GM12865 (cell line): ENCODE measurements around the gene TRIP6.

ENCODE experiments used
- DNase-seq: peaks from one replicate; pipeline ENCODE4 v3.0.0; 2010; ENCODE audit warnings: low read depth
- H3K4me3 ChIP-seq: 2 replicates; pipeline ENCODE4 v1.5.1; 2011; ENCODE audit warnings: mild to moderate bottlenecking, low read depth, low read length, control low read depth
- TF ChIP-seq, protein P1 (sequence below): IDR thresholded peaks from 2 replicates; pipeline ENCODE4 v1.5.1; 2011; ENCODE audit warnings: low read length, control low read depth, low read depth, inconsistent platforms; ENCODE audit not compliant: insufficient read depth; ENCODE audit errors: missing control alignments

Gene TRIP6

DNA sequence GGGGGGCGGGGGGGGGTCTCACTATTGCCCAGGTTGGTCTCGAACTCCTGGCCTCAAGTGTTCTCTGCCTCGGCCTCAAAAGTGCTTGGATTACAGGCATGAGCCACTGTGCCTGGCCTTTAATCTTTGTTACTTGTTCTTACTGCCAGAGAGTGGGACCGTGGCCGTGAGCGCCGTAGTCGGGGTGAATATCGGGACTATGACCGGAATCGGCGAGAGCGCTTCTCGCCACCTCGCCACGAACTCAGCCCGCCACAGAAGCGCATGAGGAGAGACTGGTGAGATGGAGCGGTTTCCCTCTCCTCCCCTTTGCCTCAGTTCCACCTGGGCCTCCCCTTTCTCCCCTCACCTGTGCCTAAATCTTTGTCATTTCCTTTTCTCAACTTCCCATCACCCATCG lies 13.9 kb downstream of the TRIP6 start:
- H3K4me3 ChIP-seq: no peak overlapping the region
- TF ChIP-seq, protein P1, sequence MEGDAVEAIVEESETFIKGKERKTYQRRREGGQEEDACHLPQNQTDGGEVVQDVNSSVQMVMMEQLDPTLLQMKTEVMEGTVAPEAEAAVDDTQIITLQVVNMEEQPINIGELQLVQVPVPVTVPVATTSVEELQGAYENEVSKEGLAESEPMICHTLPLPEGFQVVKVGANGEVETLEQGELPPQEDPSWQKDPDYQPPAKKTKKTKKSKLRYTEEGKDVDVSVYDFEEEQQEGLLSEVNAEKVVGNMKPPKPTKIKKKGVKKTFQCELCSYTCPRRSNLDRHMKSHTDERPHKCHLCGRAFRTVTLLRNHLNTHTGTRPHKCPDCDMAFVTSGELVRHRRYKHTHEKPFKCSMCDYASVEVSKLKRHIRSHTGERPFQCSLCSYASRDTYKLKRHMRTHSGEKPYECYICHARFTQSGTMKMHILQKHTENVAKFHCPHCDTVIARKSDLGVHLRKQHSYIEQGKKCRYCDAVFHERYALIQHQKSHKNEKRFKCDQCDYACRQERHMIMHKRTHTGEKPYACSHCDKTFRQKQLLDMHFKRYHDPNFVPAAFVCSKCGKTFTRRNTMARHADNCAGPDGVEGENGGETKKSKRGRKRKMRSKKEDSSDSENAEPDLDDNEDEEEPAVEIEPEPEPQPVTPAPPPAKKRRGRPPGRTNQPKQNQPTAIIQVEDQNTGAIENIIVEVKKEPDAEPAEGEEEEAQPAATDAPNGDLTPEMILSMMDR: no peak
- no peak for DNase-seq

DNA sequence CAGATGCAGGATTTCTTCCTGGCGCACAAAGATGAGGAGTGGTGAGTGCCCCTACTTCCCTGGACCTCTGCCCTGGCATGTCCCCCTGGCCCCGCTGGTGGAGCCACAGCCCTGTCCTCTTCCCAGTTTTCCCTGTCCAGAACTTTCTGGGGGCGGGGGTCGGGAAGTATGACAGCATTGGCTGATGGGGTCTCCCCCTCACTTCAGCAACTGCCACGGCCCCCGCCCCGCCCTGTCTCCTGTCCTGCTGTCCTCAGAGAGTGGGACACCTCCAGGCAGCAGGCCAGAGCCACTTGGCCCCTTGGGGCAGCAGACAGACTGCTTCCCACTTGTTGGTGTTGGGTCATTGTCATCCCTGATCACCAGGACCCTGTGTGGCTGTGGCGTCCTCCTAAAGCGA lies 15.0 kb downstream of the TRIP6 start:
- no peak overlapping the region for H3K4me3 ChIP-seq
- TF ChIP-seq, protein P1: no peak
- DNase-seq: no peak

DNA sequence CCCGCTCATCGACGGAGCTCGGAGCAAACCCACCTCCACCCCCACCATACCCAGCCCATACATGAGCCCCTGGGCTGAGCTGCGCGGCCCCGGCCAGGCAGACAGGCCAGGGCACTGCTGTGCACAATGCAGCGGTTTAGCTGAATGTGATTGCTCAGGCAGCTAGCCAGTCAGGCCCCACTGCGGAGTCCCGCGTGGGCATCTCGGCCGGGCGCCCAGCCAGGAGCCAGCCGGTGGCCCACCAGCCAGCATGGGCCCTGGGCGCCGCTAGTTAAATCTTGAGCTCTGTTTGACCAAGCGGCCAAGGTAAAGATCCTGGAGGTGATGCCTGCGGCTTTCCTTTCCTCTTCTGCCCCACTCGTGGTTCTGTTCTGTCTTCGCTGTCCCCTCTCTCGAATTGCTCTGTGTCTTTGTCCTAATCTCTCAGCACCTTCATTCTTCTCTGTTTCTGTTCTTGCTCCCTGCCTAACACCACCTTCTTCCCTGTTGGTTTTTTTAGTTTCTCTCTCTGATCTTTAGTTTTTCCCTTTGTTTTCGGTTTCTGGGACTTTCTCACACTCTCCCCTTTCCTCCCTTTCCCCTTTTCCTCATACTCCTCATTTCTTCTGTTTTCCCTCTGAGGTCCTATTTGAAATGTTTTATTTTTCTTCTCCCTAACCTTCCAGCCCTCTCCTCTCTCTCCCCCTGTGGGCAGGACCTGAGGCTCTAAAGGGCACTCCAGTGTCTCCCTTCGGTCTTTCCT lies 15.8 kb downstream of the TRIP6 start:
- TF ChIP-seq, protein P1: no peak
- H3K4me3 ChIP-seq: no peak overlapping the region
- no peak for DNase-seq

DNA sequence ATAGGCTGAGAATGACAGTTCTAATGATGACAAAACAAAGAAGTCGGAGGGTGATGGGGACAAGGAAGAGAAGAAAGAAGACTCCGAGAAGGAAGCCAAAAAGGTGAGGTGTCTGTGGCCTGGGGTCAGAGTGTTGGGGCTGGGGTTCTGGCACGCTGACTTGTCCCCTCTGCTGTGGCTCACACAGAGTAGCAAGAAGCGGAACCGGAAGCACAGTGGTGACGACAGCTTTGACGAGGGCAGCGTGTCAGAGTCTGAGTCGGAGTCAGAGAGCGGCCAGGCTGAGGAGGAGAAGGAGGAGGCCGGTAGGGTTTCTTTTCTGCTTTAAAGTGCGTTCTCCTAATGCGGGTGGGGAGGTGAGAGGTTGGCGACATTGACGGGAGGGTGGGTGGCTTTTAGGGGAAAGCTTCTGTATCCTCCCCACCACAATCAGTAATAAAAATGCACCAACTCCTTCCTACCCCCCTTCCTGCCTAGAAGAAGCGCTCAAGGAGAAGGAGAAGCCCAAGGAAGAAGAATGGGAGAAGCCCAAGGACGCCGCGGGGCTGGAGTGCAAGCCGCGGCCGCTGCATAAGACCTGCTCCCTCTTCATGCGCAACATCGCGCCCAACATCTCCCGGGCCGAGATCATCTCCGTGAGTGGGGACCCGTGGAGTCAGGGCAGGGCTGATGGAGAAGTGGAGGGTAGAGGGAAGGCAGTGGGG lies 17.7 kb downstream of the TRIP6 start:
- no peak for DNase-seq
- TF ChIP-seq, protein P1: no peak
- H3K4me3 ChIP-seq: no peak overlapping the region

DNA sequence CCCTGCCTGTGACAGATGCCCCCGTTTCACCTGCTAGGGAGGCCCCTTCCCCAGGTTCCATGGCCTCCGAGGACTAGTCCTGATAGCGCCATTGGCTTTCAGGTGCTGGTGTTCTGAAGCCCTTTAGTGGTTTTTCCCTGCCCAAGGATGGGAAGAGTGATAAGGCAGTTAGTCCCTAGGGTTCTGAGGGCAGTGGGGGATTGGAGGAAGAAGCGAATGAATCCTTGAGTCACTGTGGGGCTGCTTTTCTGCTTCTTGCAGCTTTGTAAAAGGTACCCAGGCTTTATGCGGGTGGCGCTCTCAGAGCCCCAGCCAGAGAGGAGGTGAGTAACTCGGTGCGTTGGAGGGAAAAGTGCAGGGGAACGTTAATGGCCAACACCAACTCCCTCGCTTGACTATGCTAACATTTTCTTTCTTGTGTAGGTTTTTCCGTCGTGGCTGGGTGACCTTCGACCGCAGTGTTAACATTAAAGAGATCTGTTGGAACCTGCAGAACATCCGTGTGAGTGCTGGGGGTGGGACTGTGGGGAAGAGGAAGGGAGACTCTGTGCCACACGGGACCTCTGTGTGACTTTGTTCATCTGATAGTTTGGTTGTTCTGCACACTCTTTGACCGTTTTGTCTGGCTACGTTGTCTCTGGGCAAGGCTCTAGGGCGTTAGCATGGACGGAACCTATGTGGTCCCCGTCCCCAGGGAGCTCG lies 18.4 kb downstream of the TRIP6 start:
- H3K4me3 ChIP-seq: no peak overlapping the region
- TF ChIP-seq, protein P1: no peak
- no peak for DNase-seq

DNA sequence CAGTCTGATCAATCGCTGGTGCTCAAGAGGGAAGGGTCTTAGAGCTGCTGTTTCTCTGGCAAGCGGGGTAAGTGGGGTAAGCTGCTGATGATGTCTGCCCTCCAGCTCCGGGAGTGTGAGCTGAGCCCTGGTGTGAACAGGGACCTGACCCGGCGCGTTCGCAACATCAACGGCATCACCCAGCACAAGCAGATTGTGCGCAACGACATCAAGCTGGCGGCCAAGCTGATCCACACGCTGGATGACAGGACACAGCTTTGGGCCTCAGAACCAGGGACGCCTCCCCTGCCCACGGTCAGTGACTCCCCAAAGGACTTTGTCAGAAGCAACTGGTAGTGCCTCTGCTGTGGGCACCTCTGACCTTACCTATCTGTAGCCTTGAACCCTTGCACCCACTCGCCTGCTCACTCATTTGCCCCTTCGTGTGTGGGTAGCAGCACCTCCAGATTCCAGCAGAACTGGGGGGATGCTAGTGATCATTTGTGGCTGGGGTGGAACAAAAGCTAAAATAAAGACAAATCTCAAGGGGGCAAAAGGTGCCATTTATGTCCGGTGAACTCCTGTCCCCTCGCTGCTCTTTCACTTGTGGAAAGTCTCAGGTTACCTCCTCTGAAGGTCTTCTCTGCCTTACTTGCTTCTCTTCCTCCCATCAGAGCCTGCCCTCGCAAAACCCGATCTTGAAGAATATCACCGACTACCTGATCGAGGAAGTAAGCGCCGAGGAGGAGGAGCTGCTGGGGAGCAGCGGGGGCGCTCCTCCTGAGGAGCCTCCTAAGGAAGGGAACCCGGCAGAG lies 19.2 kb downstream of the TRIP6 start:
- TF ChIP-seq, protein P1: no peak
- no peak for DNase-seq
- H3K4me3 ChIP-seq: no peak overlapping the region
